Ishikawa (cell line): ENCODE results near the gene TLE4.

Source experiments
- CEBPB ChIP-seq: IDR thresholded peaks from 2 replicates; pipeline ENCODE4 v1.6.1; 2012
- EP300 ChIP-seq: IDR thresholded peaks from 2 replicates; pipeline ENCODE4 v1.6.1; 2012; ENCODE audit warnings: borderline replicate concordance
- MAX ChIP-seq: IDR thresholded peaks from 2 replicates; pipeline ENCODE4 v1.6.1; 2012
- RAD21 ChIP-seq: IDR thresholded peaks from 2 replicates; pipeline ENCODE4 v1.6.1; 2012; ENCODE audit warnings: low read depth
- TAF1 ChIP-seq: IDR thresholded peaks from 2 replicates; pipeline ENCODE4 v1.6.1; 2012; ENCODE audit warnings: low read depth, mild to moderate bottlenecking
- YY1 ChIP-seq: IDR thresholded peaks from 2 replicates; pipeline ENCODE4 v1.6.1; 2012; ENCODE audit warnings: low read depth

DNA sequence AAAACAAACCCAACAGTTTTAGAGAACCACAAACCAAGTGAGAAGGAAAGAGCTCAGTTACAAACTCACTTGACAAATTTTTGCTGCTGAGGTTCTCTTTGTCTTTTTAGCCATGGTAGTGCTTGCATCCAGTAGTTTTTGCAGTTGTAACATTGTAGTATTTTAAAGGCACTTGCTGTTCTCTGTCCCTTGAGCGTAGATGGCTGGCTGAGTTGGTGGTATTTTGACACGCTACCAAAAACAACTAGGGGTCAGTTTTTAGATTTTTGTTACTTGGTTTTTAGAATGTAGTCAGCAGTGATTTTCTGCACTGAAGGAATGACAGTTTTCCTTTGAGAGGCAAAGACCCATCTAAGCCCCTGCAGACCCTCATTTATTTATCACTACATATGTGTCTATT is 58.0 kb downstream of the TLE4 start:
- TF ChIP-seq MAX, result no peak
- no peak for TF ChIP-seq TAF1
- no peak for TF ChIP-seq RAD21
- TF ChIP-seq EP300, result no peak
- no peak for TF ChIP-seq CEBPB
- no peak for TF ChIP-seq YY1
